Subcutaneous abdominal adipose tissue (tissue), 5 donors: ENCODE data around the gene CFAP77.
A peak's percentile ranks its signal among the peaks of the same experiment; 100 is the strongest.

Source experiments
- H3K27ac ChIP-seq: one replicate; pipeline ENCODE4 v1.7.0; 2013; ENCODE audit warnings: low read depth, mild to moderate bottlenecking, inconsistent platforms, low read length, moderate library complexity
- H3K27me3 ChIP-seq, 5 donors: one replicate each; pipeline ENCODE4 v1.7.0; 2013; ENCODE audit warnings: low read length in 5 of 5, inconsistent platforms in 1 of 5; ENCODE audit not compliant: control insufficient read depth in 5 of 5, insufficient read depth in 4 of 5
- H3K36me3 ChIP-seq, 5 donors: one replicate each; pipeline ENCODE4 v1.7.0; 2013; ENCODE audit warnings: low read length in 5 of 5; ENCODE audit not compliant: control insufficient read depth in 5 of 5, insufficient read depth in 5 of 5
- H3K4me1 ChIP-seq, 5 donors: one replicate each; pipeline ENCODE4 v1.7.0; 2013; ENCODE audit warnings: low read length in 5 of 5, mild to moderate bottlenecking in 3 of 5, moderate library complexity in 1 of 5; ENCODE audit not compliant: control insufficient read depth in 5 of 5, insufficient read depth in 5 of 5
- H3K4me3 ChIP-seq, 5 donors: one replicate each; pipeline ENCODE4 v1.7.0; 2013; ENCODE audit warnings: low read length in 5 of 5, low read depth in 1 of 5
- H3K9ac ChIP-seq, 5 donors: one replicate each; pipeline ENCODE4 v1.7.0; 2013; ENCODE audit warnings: low read length in 5 of 5, mild to moderate bottlenecking in 4 of 5, moderate library complexity in 3 of 5
- H3K9me3 ChIP-seq, 5 donors: one replicate each; pipeline ENCODE4 v1.7.0; 2013; ENCODE audit warnings: low read length in 5 of 5; ENCODE audit not compliant: control insufficient read depth in 5 of 5
- donor health status: healthy.
- donor health status: healthy.
- donor health status: healthy.
- donor health status: healthy.
- donor health status: healthy.

CFAP77 gene

GRCh38 chr9:132578367-132578932 lies 168.4 kb downstream of the CFAP77 start:
- peaks cover 0 to 11% (median 7%) of the 10 kb centered on the region in 5 donors for H3K4me1 ChIP-seq
- H3K36me3 ChIP-seq: no peaks in the 10 kb centered on the region
- H3K9me3 ChIP-seq: no peaks in the 10 kb centered on the region
- H3K27ac ChIP-seq: no peak overlapping the region
- H3K9ac ChIP-seq: no peak overlapping the region
- no peak overlapping the region for H3K4me3 ChIP-seq
- H3K27me3 ChIP-seq: peaks cover 58 to 75% (median 69%) of the 10 kb centered on the region in 5 donors

- Histone ChIP-seq H3K9me3 (no peaks in the 10 kb centered on the region), H3K4me1 (peaks cover 0 to 11% (median 7%) of the 10 kb centered on the region in 5 donors), H3K36me3 (no peaks in the 10 kb centered on the region), H3K9ac (no peak overlapping the region), H3K4me3 (no peak overlapping the region), H3K27ac (no peak overlapping the region), H3K27me3 (peaks cover 61 to 80% (median 72%) of the 10 kb centered on the region in 5 donors)
These were observed 169.4 kb downstream of the CFAP77 start for GRCh38 chr9:132579427-132579798.

- Histone ChIP-seq H3K27me3 (peaks cover 76 to 92% (median 85%) of the 10 kb centered on the region in 5 donors), H3K9ac (no peak within 1 kb of the TSS), H3K4me1 (peaks cover 0 to 11% (median 7%) of the 10 kb centered on the region in 5 donors), H3K27ac (no peak within 1 kb of the TSS), H3K36me3 (no peaks in the 10 kb centered on the region), H3K4me3 (peak within 1 kb of the TSS; percentile 22 to 56 (median 52)), H3K9me3 (no peaks in the 10 kb centered on the region)
These were observed 172.3 kb downstream of the CFAP77 start, which contains the start of gene BARHL1 for GRCh38 chr9:132582276-132582785. TSS of gene BARHL1 (plus strand) at chr9:132582606. CDS start at chr9:132582798, 192 bp downstream.

- peaks cover 82 to 93% (median 87%) of the 10 kb centered on the region in 5 donors for H3K27me3 ChIP-seq
- H3K36me3 ChIP-seq: no peaks in the 10 kb centered on the region
- H3K27ac ChIP-seq: no peak overlapping the region
- H3K9ac ChIP-seq: no peak overlapping the region
- no peak overlapping the region for H3K4me3 ChIP-seq
- H3K9me3 ChIP-seq: no peaks in the 10 kb centered on the region
- peaks cover 0 to 11% (median 7%) of the 10 kb centered on the region in 5 donors for H3K4me1 ChIP-seq
These were observed 173.0 kb downstream of the CFAP77 start for GRCh38 chr9:132582786-132583583.

GRCh38 chr9:132583584-132584304 lies 173.7 kb downstream of the CFAP77 start:
- no peak overlapping the region for H3K9ac ChIP-seq
- H3K36me3 ChIP-seq: no peaks in the 10 kb centered on the region
- H3K4me3 ChIP-seq: no peak overlapping the region
- no peaks in the 10 kb centered on the region for H3K9me3 ChIP-seq
- H3K27me3 ChIP-seq: peaks cover 83 to 94% (median 85%) of the 10 kb centered on the region in 5 donors
- H3K27ac ChIP-seq: no peak overlapping the region
- peaks cover 0 to 11% (median 7%) of the 10 kb centered on the region in 5 donors for H3K4me1 ChIP-seq

GRCh38 chr9:132584601-132585560 lies 174.9 kb downstream of the CFAP77 start:
- Histone ChIP-seq H3K36me3 (no peaks in the 10 kb centered on the region), H3K27ac (no peak overlapping the region), H3K9me3 (no peaks in the 10 kb centered on the region), H3K4me3 (no peak overlapping the region), H3K27me3 (peaks cover 81 to 92% (median 83%) of the 10 kb centered on the region in 5 donors), H3K4me1 (peaks cover 0 to 11% (median 7%) of the 10 kb centered on the region in 5 donors), H3K9ac (no peak overlapping the region)

- Histone ChIP-seq H3K9me3 (no peaks in the 10 kb centered on the region), H3K27ac (no peak overlapping the region), H3K36me3 (no peaks in the 10 kb centered on the region), H3K9ac (no peak overlapping the region), H3K4me1 (peaks cover 0 to 11% (median 7%) of the 10 kb centered on the region in 5 donors), H3K27me3 (peaks cover 74 to 88% (median 82%) of the 10 kb centered on the region in 5 donors), H3K4me3 (no peak overlapping the region)
These were observed 176.2 kb downstream of the CFAP77 start for GRCh38 chr9:132585954-132586829.

GRCh38 chr9:132586830-132587591 lies 177.0 kb downstream of the CFAP77 start:
- Histone ChIP-seq H3K27ac (no peak overlapping the region), H3K4me3 (no peak overlapping the region), H3K4me1 (peaks cover 0 to 4% (median 0%) of the 10 kb centered on the region in 5 donors), H3K9ac (no peak overlapping the region), H3K9me3 (no peaks in the 10 kb centered on the region), H3K36me3 (no peaks in the 10 kb centered on the region), H3K27me3 (peaks cover 73 to 88% (median 83%) of the 10 kb centered on the region in 5 donors)
